Activated CD4-positive, alpha-beta T cell treated with anti-CD3 and anti-CD28 coated beads for 1 hour (primary cell): ENCODE measurements around the gene TRABD2A.

ENCODE experiments used
- DNase-seq: peaks from one replicate; pipeline ENCODE4 v3.0.0-alpha.2; 2020

The TRABD2A gene

DNA sequence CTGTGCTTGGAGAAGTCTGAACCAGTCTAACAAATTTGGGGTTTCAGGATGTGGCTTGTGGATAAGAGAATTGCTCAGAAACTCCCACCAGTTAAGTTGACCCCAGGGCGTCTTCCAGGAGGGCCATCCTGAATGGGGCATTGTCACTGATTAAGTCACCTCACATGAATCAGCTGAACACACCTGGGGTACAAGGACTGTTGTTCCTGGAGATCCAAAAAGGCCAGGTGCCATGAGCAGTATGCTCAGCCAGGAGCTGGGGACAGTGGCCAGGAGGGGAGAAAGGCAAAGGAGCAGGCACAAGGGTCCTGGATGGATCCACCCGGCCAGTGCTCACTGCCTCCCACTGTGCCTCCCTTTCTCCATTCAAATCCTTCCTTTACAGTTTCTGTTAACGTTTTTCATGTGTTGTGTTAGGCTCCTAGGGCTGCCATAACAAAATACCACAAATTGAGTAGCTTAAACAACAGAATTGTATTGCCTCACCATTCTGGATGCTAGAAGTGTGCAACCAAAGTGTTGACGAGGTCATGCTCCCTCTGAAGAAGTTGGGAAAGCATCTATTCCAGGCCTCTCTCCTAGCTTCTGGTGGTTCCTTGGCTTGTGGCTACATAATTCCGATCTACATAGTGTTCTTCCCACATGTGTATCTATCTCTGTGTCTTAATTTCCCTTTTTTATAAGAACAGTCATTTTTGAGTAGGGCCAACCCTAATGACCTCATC is 33.4 kb downstream of the TRABD2A start:
- no peak for DNase-seq

GRCh38 chr2:84846741-84847142 is 34.1 kb downstream of the TRABD2A start:
- no peak for DNase-seq

GRCh38 chr2:84846041-84846663 is 34.7 kb downstream of the TRABD2A start:
- no peak for DNase-seq

DNA sequence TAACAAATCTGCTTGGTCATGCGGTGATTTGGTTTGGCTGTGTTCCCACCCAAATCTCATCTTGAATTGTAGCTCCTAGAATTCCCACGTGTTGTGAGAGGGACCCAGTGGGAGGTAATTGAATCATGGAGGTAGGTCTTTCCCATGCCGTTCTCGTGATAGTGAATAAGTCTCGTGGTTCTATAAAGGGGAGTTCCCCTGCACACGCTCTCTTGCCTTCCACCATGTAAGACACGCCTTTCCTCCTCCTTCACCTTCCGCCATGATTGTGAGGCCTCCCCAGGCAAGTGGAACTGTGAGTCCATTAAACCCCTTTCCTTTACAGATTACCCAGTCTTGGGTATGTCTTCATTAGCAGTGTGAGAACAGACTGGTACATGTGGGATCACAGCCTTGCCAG is 36.7 kb downstream of the TRABD2A start:
- no peak for DNase-seq

DNA sequence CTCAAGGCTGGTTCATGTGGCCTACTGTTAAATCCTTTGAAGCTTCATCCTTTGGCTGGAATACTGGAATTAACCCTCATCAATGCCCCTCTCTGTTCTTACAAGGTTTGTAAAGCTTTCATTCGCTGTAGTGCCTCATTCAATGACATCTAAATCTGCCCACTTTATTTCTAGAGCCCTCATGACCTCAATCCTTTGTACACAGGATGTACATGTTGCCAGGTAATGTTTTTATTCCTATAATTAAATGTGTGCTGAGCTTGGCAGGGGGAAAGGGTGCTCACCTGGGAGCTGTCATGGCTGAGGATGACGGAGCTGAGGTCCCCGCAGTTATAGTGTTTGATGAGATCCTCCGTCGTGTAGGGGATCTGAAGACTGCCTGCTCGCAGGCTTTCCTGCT is 39.3 kb downstream of the TRABD2A start:
- DNase-seq, result no peak

GRCh38 chr2:84840306-84840705 is 40.6 kb downstream of the TRABD2A start:
- no peak for DNase-seq

DNA sequence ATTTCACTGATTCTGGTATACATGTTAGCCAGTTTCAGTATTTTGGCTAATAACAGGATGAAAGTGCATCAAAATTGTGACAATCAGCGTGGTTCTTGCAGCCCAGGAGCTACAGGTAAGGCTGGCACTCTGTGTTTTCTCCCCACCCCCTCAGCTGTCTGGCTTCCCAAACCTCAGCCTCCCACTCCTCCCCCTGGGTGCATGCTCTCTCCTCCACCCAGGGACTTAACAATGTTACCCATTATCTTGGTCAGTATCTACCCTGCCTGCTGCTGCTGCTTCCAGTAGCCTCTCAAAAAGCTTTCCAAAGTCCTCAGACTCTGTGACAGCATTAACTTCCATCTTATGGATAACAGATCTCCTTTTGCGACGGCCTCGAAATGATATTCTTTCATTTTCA is 41.0 kb downstream of the TRABD2A start:
- DNase-seq, result no peak

- no peak for DNase-seq
Measured at GRCh38 chr2:84838434-84839145, 42.3 kb downstream of the TRABD2A start.

DNA sequence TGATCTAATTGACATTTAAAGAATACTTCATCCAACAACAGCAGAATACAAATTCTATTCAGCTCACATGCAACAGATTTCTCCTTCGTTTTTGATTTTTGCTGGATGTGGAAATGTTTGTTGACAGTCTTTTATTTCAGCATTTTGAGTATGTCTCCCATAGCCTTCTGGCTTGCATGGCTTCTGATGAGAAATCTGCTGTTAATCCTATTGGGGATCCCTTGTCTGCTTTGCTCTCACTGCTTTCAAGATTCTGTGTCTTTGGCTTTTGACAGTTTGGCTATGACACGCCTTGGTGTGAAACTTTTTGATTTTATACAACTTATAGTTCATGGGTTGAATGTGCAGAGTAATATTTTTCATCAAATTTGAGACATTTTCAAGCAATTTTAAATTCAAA is 44.7 kb downstream of the TRABD2A start:
- no peak for DNase-seq

DNA sequence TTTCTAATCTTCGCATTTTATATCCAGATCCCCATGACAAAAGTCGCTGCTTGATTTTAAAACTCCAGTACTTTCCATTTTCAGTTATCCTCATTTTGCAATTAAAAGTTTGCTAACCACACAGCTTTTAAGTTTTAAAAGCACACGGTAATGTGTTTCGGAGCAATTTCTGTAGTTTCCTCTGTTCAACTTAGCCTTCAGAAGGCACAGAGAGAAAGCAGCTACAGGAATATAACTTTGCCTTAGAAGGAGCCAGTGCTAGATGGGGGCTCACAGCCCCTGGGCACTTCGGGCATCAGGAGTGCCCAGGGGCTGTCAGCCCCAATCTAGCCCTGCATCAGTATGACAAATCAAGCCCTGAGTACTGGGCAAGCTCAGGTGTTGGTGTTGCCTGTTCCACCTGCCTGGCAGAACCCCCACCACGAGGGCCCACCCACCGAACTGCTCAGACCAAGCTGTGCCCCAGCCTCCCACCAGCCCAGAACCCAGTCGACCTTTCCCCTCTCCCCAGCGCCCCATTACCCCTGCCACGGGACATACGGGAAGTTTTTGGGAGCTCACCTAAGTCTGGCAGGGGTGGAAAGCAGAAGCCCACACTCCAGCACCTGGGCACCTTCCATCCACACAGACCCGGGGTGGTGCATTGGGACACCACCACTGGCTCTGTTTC is 47.3 kb downstream of the TRABD2A start:
- DNase-seq, result no peak

GRCh38 chr2:84832772-84833461 is 48.0 kb downstream of the TRABD2A start:
- no peak for DNase-seq

GRCh38 chr2:84830758-84831500 is 50.0 kb downstream of the TRABD2A start:
- no peak for DNase-seq

- DNase-seq, result no peak
Measured at GRCh38 chr2:84830095-84830494, 50.8 kb downstream of the TRABD2A start.

- DNase-seq, result no peak
Measured at GRCh38 chr2:84829693-84830092, 51.2 kb downstream of the TRABD2A start.

DNA sequence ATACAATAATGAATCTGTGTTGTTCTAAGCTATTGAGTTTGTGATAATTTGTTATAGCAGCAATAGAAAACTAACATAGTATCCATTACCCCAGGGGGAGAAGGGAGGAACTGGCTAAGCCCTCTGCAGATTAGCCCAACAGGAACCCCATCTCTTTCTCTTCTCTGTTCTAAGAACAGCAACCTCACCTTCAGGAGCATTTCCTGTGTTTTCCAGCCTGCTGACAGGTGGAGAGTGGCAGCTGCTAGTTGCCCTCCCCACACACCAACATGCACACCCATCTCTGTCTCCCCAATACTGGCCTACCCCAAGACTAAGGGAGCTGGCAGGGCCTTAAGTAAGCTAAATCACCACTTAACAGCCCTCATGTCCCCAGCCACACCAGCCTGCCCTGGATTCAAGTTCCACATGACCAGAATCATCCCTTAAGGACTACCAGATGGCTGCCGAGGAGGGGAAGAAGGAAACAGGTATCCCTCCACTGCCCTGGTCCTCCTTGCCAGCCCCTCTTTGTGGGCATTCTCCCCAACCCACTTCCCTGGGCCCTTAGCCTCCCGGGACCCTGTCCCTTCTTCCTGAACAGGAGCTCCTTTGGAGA is 52.8 kb downstream of the TRABD2A start:
- no peak for DNase-seq

DNA sequence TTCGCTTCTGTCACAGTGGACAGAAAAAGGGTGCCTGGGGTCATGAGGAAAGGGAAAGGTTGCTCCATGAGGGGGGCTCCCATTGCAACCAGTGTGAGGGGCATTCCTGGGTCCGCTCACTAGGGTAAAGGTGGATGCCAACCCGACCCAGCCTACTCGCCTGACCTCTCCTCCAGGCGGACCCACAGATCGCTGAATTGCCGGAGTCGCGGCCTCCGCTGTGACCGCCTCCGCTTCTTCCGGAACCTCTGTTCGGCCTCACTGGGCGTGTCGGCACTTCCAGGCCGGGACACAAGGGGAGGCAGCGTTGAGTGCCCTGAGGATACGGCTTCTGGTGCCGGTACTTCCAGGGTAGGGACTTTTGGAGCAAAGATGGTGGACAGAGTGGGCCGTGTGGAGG is 57.1 kb downstream of the TRABD2A start:
- DNase-seq, result no peak

DNA sequence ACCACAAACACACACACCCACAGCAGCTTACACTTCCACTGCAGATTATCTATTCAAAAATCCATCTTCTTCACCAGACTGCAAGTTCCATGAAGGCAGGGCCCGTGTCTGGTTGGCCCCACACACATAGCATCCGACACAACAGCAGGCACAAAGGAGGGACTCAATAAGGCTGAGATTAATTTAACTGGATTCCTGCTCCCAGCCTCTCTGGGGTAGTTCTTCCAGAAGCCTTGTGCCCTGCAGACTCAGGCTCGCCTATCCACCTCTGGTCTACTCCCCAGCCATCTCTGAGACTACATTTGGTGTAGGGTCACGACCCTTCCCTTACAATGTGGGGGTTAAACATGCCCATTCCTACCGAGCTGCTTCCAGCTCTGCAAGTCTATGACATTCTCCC is 57.7 kb downstream of the TRABD2A start:
- DNase-seq, result no peak

GRCh38 chr2:84821806-84822205 is 59.1 kb downstream of the TRABD2A start:
- no peak for DNase-seq

DNA sequence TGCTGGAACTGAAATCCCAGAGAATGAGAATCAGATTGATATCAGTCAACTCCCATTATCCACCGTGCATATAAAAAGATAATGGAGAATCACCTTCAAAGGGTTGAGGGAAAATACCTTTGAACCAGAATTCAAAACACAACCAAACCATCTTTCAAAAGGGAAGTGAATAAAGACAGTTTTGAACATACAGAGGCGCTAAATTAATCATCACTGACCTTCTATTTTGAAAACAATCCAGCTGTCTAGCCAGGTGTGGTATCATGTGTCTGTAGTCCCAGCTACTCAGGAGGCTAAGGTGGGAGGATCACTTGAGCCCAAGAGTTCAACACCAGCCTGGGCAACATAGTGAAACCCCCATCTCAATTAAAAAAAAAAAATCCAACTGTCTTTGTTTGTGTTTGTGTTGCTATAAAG is 63.6 kb downstream of the TRABD2A start:
- DNase-seq, result no peak

DNA sequence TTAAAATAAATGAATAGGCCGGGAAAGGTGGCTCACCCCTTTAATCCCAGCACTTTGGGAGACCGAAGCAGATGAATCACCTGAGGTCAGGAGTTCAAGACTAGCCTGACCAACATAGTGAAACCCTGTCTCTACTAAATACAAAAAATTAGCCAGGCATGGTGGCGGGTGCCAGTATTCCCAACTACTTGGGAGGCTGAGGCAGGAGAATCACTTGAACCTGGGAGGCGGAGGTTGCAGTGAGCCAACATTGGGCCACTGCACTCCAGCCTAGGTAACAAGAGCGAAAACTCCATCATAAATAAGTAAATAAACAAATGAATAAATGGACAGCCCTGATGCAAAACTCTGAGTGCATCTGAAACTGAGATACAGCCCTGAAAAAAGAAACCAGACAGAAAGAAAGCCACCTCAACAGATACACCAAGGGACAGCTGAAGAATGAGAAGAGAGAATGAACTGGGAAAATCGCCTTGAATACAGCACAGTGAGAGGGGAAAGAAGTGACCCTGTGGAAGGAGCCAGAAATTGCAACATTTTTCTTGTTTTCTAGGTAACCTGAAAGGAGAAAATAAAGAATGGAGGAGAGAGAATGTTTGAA is 64.4 kb downstream of the TRABD2A start:
- DNase-seq, result no peak

GRCh38 chr2:84815146-84815545 is 65.7 kb downstream of the TRABD2A start:
- no peak for DNase-seq
